Endothelial cell of umbilical vein (primary cell): ENCODE results near the gene HOXC9. TPM values are rescaled to one million over a fixed set of nuclear protein-coding genes. Genes with fewer than 3 reads are reported as not detected.

ENCODE experiments used
- BruUV-seq: library from RNA; stranded (reverse); fragments of 400-500 nt; replicated peaks from 2 replicates; lab custom pipeline; 2021; lab: Mats Ljungman, UMichigan
- CTCF ChIA-PET: fragments of 300-600, 350-600 bp; sonication (Branson Sonifier 250); formaldehyde crosslinking; loops from one replicate; lab custom pipeline; 2021; ENCODE audit warnings: antibody characterized with exemption, inconsistent platforms; lab: Charles Lee
- POLR2A ChIA-PET: fragments of 300-600, 350-600 bp; sonication (Branson Sonifier 250); formaldehyde crosslinking; loops from one replicate; lab custom pipeline; 2021; ENCODE audit warnings: antibody characterized with exemption, inconsistent platforms; lab: Charles Lee
- DNase-seq: peaks from one replicate; pipeline ENCODE4 v3.0.0-alpha.2; 2011; ENCODE audit warnings: low read depth, low spot score
- FAIRE-seq: peaks from 2 replicates; lab custom pipeline; 2011; peaks lifted over from hg19 to GRCh38; lab: Jason Lieb, UNC
- H2AFZ ChIP-seq: 2 replicates; pipeline ENCODE4 v1.6.0; 2012; ENCODE audit warnings: low read depth, low read length, control low read depth, inconsistent platforms
- H3K27ac ChIP-seq: 2 replicates; pipeline ENCODE4 v1.5.1; 2011; ENCODE audit warnings: low read depth, mild to moderate bottlenecking, control low read depth, low read length, moderate library complexity; ENCODE audit not compliant: insufficient read depth
- H3K27me3 ChIP-seq, 2 experiments: 2 replicates each; pipeline versions ENCODE4 v1.6.0 to v1.6.1; 2011; ENCODE audit warnings: low read length in 2 of 2, mixed read lengths in 1 of 2; ENCODE audit not compliant: control insufficient read depth in 2 of 2, insufficient read depth in 2 of 2
- H3K36me3 ChIP-seq, 2 experiments: 2 replicates in 1 of 2; 3 replicates in 1 of 2; pipeline ENCODE4 v1.5.1; 2011; ENCODE audit warnings: low read length in 2 of 2, mild to moderate bottlenecking in 1 of 2, moderate library complexity in 1 of 2; ENCODE audit not compliant: control insufficient read depth in 2 of 2, insufficient read depth in 2 of 2; ENCODE audit errors: extremely low read depth in 1 of 2
- H3K4me1 ChIP-seq: 3 replicates; pipeline ENCODE4 v1.5.1; 2011; ENCODE audit warnings: mild to moderate bottlenecking, low read length; ENCODE audit not compliant: control insufficient read depth, insufficient read depth; ENCODE audit errors: extremely low read depth
- H3K4me2 ChIP-seq: 2 replicates; pipeline ENCODE4 v1.6.1; 2011; ENCODE audit warnings: low read length, control low read depth, mixed read lengths; ENCODE audit not compliant: insufficient read depth
- H3K4me3 ChIP-seq, 3 experiments: fragments of 200-600 bp in 1 of 3; sonication (generic), shearing (Covaris generic) in 1 of 3; replicated peaks in 1 of 3; 2 replicates each; pipeline ENCODE4 v1.5.1; 2011 to 2016; ENCODE audit warnings: control low read depth in 3 of 3, low read length in 3 of 3, mild to moderate bottlenecking in 2 of 3, inconsistent platforms in 1 of 3, low read depth in 1 of 3, moderate library complexity in 1 of 3; ENCODE audit not compliant: insufficient read depth in 1 of 3
- H3K79me2 ChIP-seq: 2 replicates; pipeline ENCODE4 v1.6.0; 2012; ENCODE audit warnings: low read length, inconsistent platforms; ENCODE audit not compliant: control insufficient read depth, insufficient read depth
- H3K9ac ChIP-seq: replicated peaks from 2 replicates; pipeline ENCODE3; 2011; ENCODE audit warnings: low read length, control low read depth; ENCODE audit not compliant: insufficient read depth; ENCODE audit errors: extremely low read depth
- H3K9me1 ChIP-seq: replicated peaks from 3 replicates; pipeline ENCODE4 v1.6.0; 2011; ENCODE audit warnings: mild to moderate bottlenecking, low read length; ENCODE audit not compliant: control insufficient read depth, insufficient read depth; ENCODE audit errors: extremely low read depth
- H3K9me3 ChIP-seq: replicated peaks from 2 replicates; pipeline ENCODE4 v1.5.1; 2012; ENCODE audit warnings: low read length, inconsistent platforms; ENCODE audit not compliant: control insufficient read depth, insufficient read depth
- H4K20me1 ChIP-seq: replicated peaks from 2 replicates; pipeline ENCODE3; 2011; ENCODE audit warnings: mild to moderate bottlenecking, low read length; ENCODE audit not compliant: control insufficient read depth, insufficient read depth; ENCODE audit errors: extremely low read depth
- EZH2 ChIP-seq: IDR thresholded peaks from 2 replicates; pipeline ENCODE4 v1.6.1; 2012; ENCODE audit warnings: borderline replicate concordance, low read depth, mild to moderate bottlenecking, moderate library complexity, low read length, inconsistent platforms; ENCODE audit not compliant: severe bottlenecking
- FOS ChIP-seq: IDR thresholded peaks from 2 replicates; pipeline ENCODE4 v1.6.1; 2011; ENCODE audit warnings: mild to moderate bottlenecking, low read length, moderate library complexity, borderline replicate concordance; ENCODE audit not compliant: insufficient read depth
- GATA2 ChIP-seq: IDR thresholded peaks from 2 replicates; pipeline ENCODE4 v1.7.0; 2011; ENCODE audit warnings: low read depth, mild to moderate bottlenecking, moderate library complexity, mixed read lengths, low read length; ENCODE audit not compliant: insufficient read length, insufficient read depth
- JUN ChIP-seq: IDR thresholded peaks from 2 replicates; pipeline ENCODE4 v1.6.1; 2011; ENCODE audit warnings: borderline replicate concordance, low read depth; ENCODE audit not compliant: insufficient read length, insufficient read depth
- MYC ChIP-seq: IDR thresholded peaks from one replicate; pipeline ENCODE4 v1.6.1; 2011; ENCODE audit warnings: mild to moderate bottlenecking, low read depth, low read length
- POLR2A ChIP-seq: IDR thresholded peaks from 2 replicates; pipeline ENCODE4 v1.6.1; 2012; ENCODE audit warnings: low read depth, mild to moderate bottlenecking, control low read depth, low read length
- POLR2AphosphoS5 ChIP-seq: IDR thresholded peaks from 2 replicates; pipeline ENCODE4 v1.6.1; 2012; ENCODE audit warnings: low read depth, mild to moderate bottlenecking, control low read depth, low read length, moderate library complexity; ENCODE audit not compliant: insufficient read depth
- dilution Hi-C: fragments of 300-500 bp; cut with MboI; formaldehyde crosslinking; loops from one replicate; pipeline ENCODE4 v1.15.0; 2019; ENCODE audit warnings: low sequenced_read_pairs; ENCODE audit not compliant: extremely low pct_ligation_motif_present
- intact Hi-C: fragments of 100-400 bp; cut with micrococcal nuclease; formaldehyde crosslinking; loops from one replicate; pipeline ENCODE4 v1.10.0; 2022
- polyA plus RNA-seq, 4 experiments: library from polyadenylated mRNA; depleted of rRNA in 3 of 4; stranded (reverse) in 3 of 4; unstranded in 1 of 4; fragments of >200 nt; gene quantifications; 2 replicates each; pipeline versions ENCODE4 v1.2.1 to v1.2.3, GENCODE V29; 2011 to 2012; ENCODE audit warnings: missing spikeins in 1 of 4
- total RNA-seq: library from RNA; stranded (reverse); gene quantifications from 2 replicates; pipeline ENCODE4 v1.2.3, GENCODE V29; 2021
- TF ChIP-seq, protein P1 (sequence below), 2 donors: IDR thresholded peaks; 1 replicate in 1 of 2; 2 replicates in 1 of 2; pipeline ENCODE4 v1.5.1; 2011; ENCODE audit warnings: low read length in 2 of 2, mild to moderate bottlenecking in 2 of 2, moderate library complexity in 2 of 2, control low read depth in 1 of 2, inconsistent platforms in 1 of 2, low read depth in 1 of 2; ENCODE audit not compliant: insufficient read depth in 1 of 2; ENCODE audit errors: extremely low read depth in 1 of 2
- TF ChIP-seq, protein P2 (sequence below): IDR thresholded peaks from 2 replicates; pipeline ENCODE4 v1.6.1; 2011; ENCODE audit not compliant: insufficient read depth, insufficient read length

Gene HOXC9
- total and polyA plus RNA-seq, 2 donors (not counting 3 experiments of a cell fraction or from before 2014, with no cell fraction given), result 0.40 to 0.58 TPM

DNA sequence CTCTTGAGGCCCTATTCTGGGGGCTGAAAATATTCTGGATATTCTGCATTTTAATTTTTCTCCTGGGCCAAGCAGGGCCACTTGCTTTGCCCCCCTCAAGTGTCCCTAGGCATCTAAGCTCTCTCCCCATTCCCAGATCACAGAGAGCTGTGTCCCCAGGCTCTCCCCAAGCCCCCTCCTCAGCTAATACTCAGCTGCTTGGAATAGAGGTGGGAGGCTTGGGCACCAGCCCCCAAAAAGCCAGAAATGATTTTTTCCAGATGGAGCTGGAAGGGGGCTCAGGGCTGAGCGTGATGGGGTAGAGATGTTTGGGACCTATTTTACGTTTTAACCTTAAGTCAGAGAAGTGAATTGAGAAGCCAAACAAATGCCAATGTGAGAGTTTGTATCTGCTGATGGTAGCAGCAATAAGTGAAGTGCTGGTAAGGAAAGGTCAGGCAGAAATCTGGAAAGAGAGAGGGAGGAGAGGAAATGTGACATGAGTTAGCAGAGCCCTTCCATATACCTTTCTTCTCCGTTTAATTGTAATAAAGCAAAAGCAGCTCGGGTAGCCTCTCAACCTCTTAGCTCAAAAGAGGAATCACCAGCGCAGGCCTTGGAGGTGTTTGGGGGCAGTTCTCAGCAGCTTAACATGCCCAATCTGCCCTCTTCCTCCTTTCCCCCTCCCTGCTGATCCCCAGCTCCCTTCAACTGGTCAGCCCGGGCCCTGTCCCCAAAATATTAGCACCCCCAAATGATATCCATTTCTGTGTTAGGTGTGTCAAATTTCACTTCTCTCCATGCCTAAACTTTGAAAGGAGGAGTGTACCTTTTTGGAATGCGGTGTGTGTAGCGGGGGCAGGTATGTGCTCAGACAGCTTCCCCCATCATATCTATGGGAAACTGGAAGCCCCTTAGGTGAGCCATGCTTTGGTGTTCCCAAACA is 23.3 kb downstream of the HOXC9 start:
- no peaks in the 10 kb centered on the region for H4K20me1 ChIP-seq
- H3K4me1 ChIP-seq, result peaks cover 3% of the 10 kb centered on the region
- TF ChIP-seq FOS, result no peak
- no peak for TF ChIP-seq POLR2A
- no peak for TF ChIP-seq POLR2AphosphoS5
- no peaks in the 10 kb centered on the region for H3K36me3 ChIP-seq
- DNase-seq (no peak), FAIRE-seq (no peak)
- H2AFZ ChIP-seq, result no peak overlapping the region
- intact Hi-C loops, result no loop called here
- H3K79me2 ChIP-seq, result no peaks in the 10 kb centered on the region
- ChIA-PET POLR2A (no interaction called here), CTCF (interaction anchor here (0.9 to 2.1 kb wide), 7 partner anchors 9 to 185 kb away, joined by 3 to 19 read pairs (median 5); partner anchors contain the start of gene HOXC5)
- no peaks in the 10 kb centered on the region for H3K9me3 ChIP-seq
- dilution Hi-C loops, result no loop called here
- BruUV-seq, result no TSS peak
- H3K9me1 ChIP-seq, result no peaks in the 10 kb centered on the region
- H3K9ac ChIP-seq, result no peak overlapping the region
- no peak overlapping the region for H3K27ac ChIP-seq
- H3K4me2 ChIP-seq, result no peak overlapping the region
- no peak overlapping the region for H3K4me3 ChIP-seq
- peaks cover 84 to 94% of the 10 kb centered on the region in 2 experiments for H3K27me3 ChIP-seq

DNA sequence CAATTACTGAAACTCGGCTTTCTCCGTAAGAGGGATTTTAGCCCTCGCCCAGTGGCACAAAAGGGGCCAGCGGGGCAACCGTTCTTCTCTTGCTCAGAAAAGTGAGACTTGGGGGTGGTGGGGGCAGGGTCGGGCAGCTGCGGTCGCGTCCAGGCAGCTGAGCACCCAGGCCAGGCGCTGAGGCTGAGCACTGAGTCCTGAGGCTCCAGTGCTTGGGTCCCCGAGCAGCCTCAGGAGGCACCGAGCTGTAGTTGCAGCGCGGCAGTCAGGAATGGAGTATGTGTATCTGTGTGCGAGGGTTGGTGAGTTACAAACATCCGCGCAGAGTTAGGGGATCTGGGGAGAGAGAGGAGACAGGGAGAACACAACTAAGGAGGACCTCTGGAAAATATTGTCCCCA is 24.2 kb downstream of the HOXC9 start:
- Histone ChIP-seq H3K9ac (no peak overlapping the region), H3K4me3 (no peak overlapping the region)

More for the DNA sequence above, 24.2 kb downstream of the HOXC9 start:
- TF ChIP-seq GATA2, result no peak
- TF ChIP-seq MYC, result no peak
- TF ChIP-seq, protein P1, sequence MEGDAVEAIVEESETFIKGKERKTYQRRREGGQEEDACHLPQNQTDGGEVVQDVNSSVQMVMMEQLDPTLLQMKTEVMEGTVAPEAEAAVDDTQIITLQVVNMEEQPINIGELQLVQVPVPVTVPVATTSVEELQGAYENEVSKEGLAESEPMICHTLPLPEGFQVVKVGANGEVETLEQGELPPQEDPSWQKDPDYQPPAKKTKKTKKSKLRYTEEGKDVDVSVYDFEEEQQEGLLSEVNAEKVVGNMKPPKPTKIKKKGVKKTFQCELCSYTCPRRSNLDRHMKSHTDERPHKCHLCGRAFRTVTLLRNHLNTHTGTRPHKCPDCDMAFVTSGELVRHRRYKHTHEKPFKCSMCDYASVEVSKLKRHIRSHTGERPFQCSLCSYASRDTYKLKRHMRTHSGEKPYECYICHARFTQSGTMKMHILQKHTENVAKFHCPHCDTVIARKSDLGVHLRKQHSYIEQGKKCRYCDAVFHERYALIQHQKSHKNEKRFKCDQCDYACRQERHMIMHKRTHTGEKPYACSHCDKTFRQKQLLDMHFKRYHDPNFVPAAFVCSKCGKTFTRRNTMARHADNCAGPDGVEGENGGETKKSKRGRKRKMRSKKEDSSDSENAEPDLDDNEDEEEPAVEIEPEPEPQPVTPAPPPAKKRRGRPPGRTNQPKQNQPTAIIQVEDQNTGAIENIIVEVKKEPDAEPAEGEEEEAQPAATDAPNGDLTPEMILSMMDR (IDR thresholded peaks at IDR 0.05; ENCODE audit: extremely low read depth in 1 of 2, insufficient read depth in 1 of 2, low read depth in 1 of 2, low read length in 2 of 2), result no peak
- no peak for TF ChIP-seq JUN
- TF ChIP-seq EZH2, result no peak
- TF ChIP-seq FOS, result no peak
- TF ChIP-seq, protein P2, sequence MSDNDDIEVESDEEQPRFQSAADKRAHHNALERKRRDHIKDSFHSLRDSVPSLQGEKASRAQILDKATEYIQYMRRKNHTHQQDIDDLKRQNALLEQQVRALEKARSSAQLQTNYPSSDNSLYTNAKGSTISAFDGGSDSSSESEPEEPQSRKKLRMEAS, result no peak
- no peak for TF ChIP-seq POLR2AphosphoS5
- no peak for TF ChIP-seq POLR2A
- intact Hi-C loops, result no loop called here
- peaks cover 85 to 96% of the 10 kb centered on the region in 2 experiments for H3K27me3 ChIP-seq
- no peaks in the 10 kb centered on the region for H4K20me1 ChIP-seq
- H2AFZ ChIP-seq, result no peak overlapping the region
- H3K4me1 ChIP-seq, result peaks cover 3% of the 10 kb centered on the region
- FAIRE-seq (no peak), DNase-seq (no peak)
- H3K27ac ChIP-seq, result no peak overlapping the region
- ChIA-PET CTCF (interaction anchor here (0.9 to 2.1 kb wide), 5 partner anchors 8 to 184 kb away, joined by 4 to 19 read pairs (median 5); partner anchors contain the start of gene HOXC5), POLR2A (no interaction called here)
- no peak overlapping the region for H3K4me2 ChIP-seq
- no peaks in the 10 kb centered on the region for H3K9me3 ChIP-seq
- BruUV-seq, result no TSS peak
- no peaks in the 10 kb centered on the region for H3K9me1 ChIP-seq
- no peaks in the 10 kb centered on the region for H3K79me2 ChIP-seq
- dilution Hi-C loops, result no loop called here
- H3K36me3 ChIP-seq, result no peaks in the 10 kb centered on the region
